GM12872 (cell line): ENCODE results near the gene ACYP2.

Experiments
- CTCF ChIP-seq: IDR thresholded peaks from 3 replicates; pipeline ENCODE4 v1.5.1; 2011; ENCODE audit warnings: low read depth, mild to moderate bottlenecking, low read length, moderate library complexity; ENCODE audit not compliant: insufficient read depth

The ACYP2 gene

GRCh38 chr2:54103454-54104314 is 11.7 kb upstream of the ACYP2 start:
- TF ChIP-seq CTCF: no peak

- TF ChIP-seq CTCF: peak; percentile 64
These were observed 8.6 kb upstream of the ACYP2 start for GRCh38 chr2:54106631-54107454.

- no peak for TF ChIP-seq CTCF
These were observed 8.0 kb upstream of the ACYP2 start for GRCh38 chr2:54107455-54107764.

- TF ChIP-seq CTCF: no peak
These were observed 7.4 kb upstream of the ACYP2 start for GRCh38 chr2:54107903-54108615.

- TF ChIP-seq CTCF: no peak
These were observed 5.6 kb upstream of the ACYP2 start for GRCh38 chr2:54109848-54110247.

- TF ChIP-seq CTCF: no peak
These were observed 505 bp upstream of the ACYP2 start for GRCh38 chr2:54114936-54115283.

- no peak for TF ChIP-seq CTCF
These were observed 5.5 kb downstream of the ACYP2 start for GRCh38 chr2:54120950-54121349.
